ENCODE data around the gene DPP10. TPM values are rescaled to one million over a fixed set of nuclear protein-coding genes. Genes with fewer than 3 reads are reported as not detected.

DPP10 gene
- total RNA-seq, 1 donor from 2014 or later, result 15.1 TPM

GRCh38 chr2:115369400-115369799, 927.0 kb downstream of the DPP10 start:
- Mint-ChIP-seq H3K4me1 (ENCODE audit: low read depth, unreplicated experiment) (peaks cover 4% of the 10 kb centered on the region), H3K27me3 (ENCODE audit: unreplicated experiment) (no peaks in the 10 kb centered on the region), H3K27ac (ENCODE audit: unreplicated experiment) (no peak overlapping the region), H3K9me3 (ENCODE audit: unreplicated experiment) (peaks cover 6% of the 10 kb centered on the region), H3K4me3 (ENCODE audit: unreplicated experiment) (no peak overlapping the region), H3K36me3 (ENCODE audit: unreplicated experiment) (peaks cover 10% of the 10 kb centered on the region)
- no peak for DNase-seq
- no peak for TF ChIP-seq CTCF (IDR thresholded peaks at IDR 0.05; ENCODE audit: partially characterized antibody, unreplicated experiment)

GRCh38 chr2:115374981-115375380, 932.5 kb downstream of the DPP10 start:
- Mint-ChIP-seq H3K27me3 (ENCODE audit: unreplicated experiment) (peaks cover 3% of the 10 kb centered on the region), H3K36me3 (ENCODE audit: unreplicated experiment) (peaks cover 25% of the 10 kb centered on the region), H3K9me3 (ENCODE audit: unreplicated experiment) (peaks cover 6% of the 10 kb centered on the region), H3K27ac (ENCODE audit: unreplicated experiment) (no peak overlapping the region), H3K4me3 (ENCODE audit: unreplicated experiment) (no peak overlapping the region), H3K4me1 (ENCODE audit: low read depth, unreplicated experiment) (no peaks in the 10 kb centered on the region)
- DNase-seq, result no peak
- no peak for TF ChIP-seq CTCF (IDR thresholded peaks at IDR 0.05; ENCODE audit: partially characterized antibody, unreplicated experiment)

GRCh38 chr2:115384399-115384798, 942.0 kb downstream of the DPP10 start:
- H3K9me3 Mint-ChIP-seq (ENCODE audit: unreplicated experiment), result no peaks in the 10 kb centered on the region
- no peak overlapping the region for H3K4me3 Mint-ChIP-seq (ENCODE audit: unreplicated experiment)
- no peak for TF ChIP-seq CTCF (IDR thresholded peaks at IDR 0.05; ENCODE audit: partially characterized antibody, unreplicated experiment)
- DNase-seq, result no peak
- H3K27ac Mint-ChIP-seq (ENCODE audit: unreplicated experiment), result no peak overlapping the region
- H3K27me3 Mint-ChIP-seq (ENCODE audit: unreplicated experiment), result peaks cover 3% of the 10 kb centered on the region
- H3K36me3 Mint-ChIP-seq (ENCODE audit: unreplicated experiment), result peaks cover 9% of the 10 kb centered on the region
- no peaks in the 10 kb centered on the region for H3K4me1 Mint-ChIP-seq (ENCODE audit: low read depth, unreplicated experiment)

- no peak for TF ChIP-seq CTCF (IDR thresholded peaks at IDR 0.05; ENCODE audit: partially characterized antibody, unreplicated experiment)
- H3K27me3 Mint-ChIP-seq (ENCODE audit: unreplicated experiment), result no peaks in the 10 kb centered on the region
- H3K9me3 Mint-ChIP-seq (ENCODE audit: unreplicated experiment), result no peaks in the 10 kb centered on the region
- no peak overlapping the region for H3K4me3 Mint-ChIP-seq (ENCODE audit: unreplicated experiment)
- H3K36me3 Mint-ChIP-seq (ENCODE audit: unreplicated experiment), result peaks cover 9% of the 10 kb centered on the region
- H3K4me1 Mint-ChIP-seq (ENCODE audit: low read depth, unreplicated experiment), result no peaks in the 10 kb centered on the region
- no peak for DNase-seq
- no peak overlapping the region for H3K27ac Mint-ChIP-seq (ENCODE audit: unreplicated experiment)
Measured at GRCh38 chr2:115386465-115386864, 944.0 kb downstream of the DPP10 start.

- Mint-ChIP-seq H3K4me3 (ENCODE audit: unreplicated experiment) (no peak overlapping the region), H3K27me3 (ENCODE audit: unreplicated experiment) (no peaks in the 10 kb centered on the region), H3K9me3 (ENCODE audit: unreplicated experiment) (no peaks in the 10 kb centered on the region), H3K4me1 (ENCODE audit: low read depth, unreplicated experiment) (no peaks in the 10 kb centered on the region), H3K27ac (ENCODE audit: unreplicated experiment) (no peak overlapping the region), H3K36me3 (ENCODE audit: unreplicated experiment) (no peaks in the 10 kb centered on the region)
- TF ChIP-seq CTCF (IDR thresholded peaks at IDR 0.05; ENCODE audit: partially characterized antibody, unreplicated experiment), result no peak
- DNase-seq, result no peak
Measured at GRCh38 chr2:115389024-115389423, 946.6 kb downstream of the DPP10 start.
